Cardiac atrium fibroblast (primary cell): Measurements from ENCODE around the gene RRAD. TPM values are rescaled to one million over a fixed set of nuclear protein-coding genes. Genes with fewer than 3 reads are reported as not detected.

Experiments used
- total RNA-seq: library from RNA; depleted of rRNA; stranded (reverse); fragments of >200 nt; gene quantifications from 2 replicates; pipeline ENCODE4 v1.2.3, GENCODE V29; 2015

The RRAD gene
- 0.49 TPM in 1 of 2 replicates, not detected in the other for total RNA-seq

GRCh38 chr16:66925322-66925840, at the start of gene RRAD:
TSS of gene RRAD (minus strand) at chr16:66925535. CDS start at chr16:66925179, 356 bp downstream.

GRCh38 chr16:66961065-66961744, 35.9 kb upstream of the RRAD start, which contains the start of gene CES3:
TSS of gene CES3 (plus strand) at chr16:66961266. CDS start at chr16:66961308, 42 bp downstream.

GRCh38 chr16:66935314-66936011, 10.1 kb upstream of the RRAD start, which contains the start of gene CES2:
TSS of gene CES2 (plus strand) at chr16:66935516. CDS start at chr16:66935636, 120 bp downstream.

GRCh38 chr16:66934138-66934838, 9.0 kb upstream of the RRAD start, which contains the start of gene CIAO2B:
TSS of gene CIAO2B (minus strand) at chr16:66934402. CDS start at chr16:66934364, 38 bp downstream.

GRCh38 chr16:66918803-66919568, 6.3 kb downstream of the RRAD start, which contains the start of gene CDH16:
TSS of gene CDH16 (minus strand) at chr16:66918885. CDS start at chr16:66918065, 820 bp downstream.

GRCh38 chr16:66880288-66881013, 44.9 kb downstream of the RRAD start, which contains the start of gene PDP2:
TSS of gene PDP2 (plus strand) at chr16:66880515. CDS start at chr16:66884285, 3,770 bp downstream.

Other genes with a start within 250 kb of the RRAD start
- 10.2 and 10.5 TPM in 2 replicates for gene CMTM4, start 228.8 kb downstream of the RRAD start, total RNA-seq
- 75.5 and 84.9 TPM in 2 replicates for gene DYNC1LI2, start 173.9 kb downstream of the RRAD start, total RNA-seq
- gene TERB1, start 124.0 kb downstream of the RRAD start, total RNA-seq = not detected in 2 replicates
- gene NAE1, start 94.6 kb downstream of the RRAD start, total RNA-seq = 46.6 and 46.7 TPM in 2 replicates
- not detected in 2 replicates for gene CA7, start 81.1 kb downstream of the RRAD start, total RNA-seq
- 3.4 and 13.8 TPM in 2 replicates for gene PDP2, start 45.0 kb downstream of the RRAD start, total RNA-seq
- gene CDH16, start 6.7 kb downstream of the RRAD start, total RNA-seq = not detected in 2 replicates
- 94.9 and 95.1 TPM in 2 replicates for gene CIAO2B, start 8.9 kb upstream of the RRAD start, total RNA-seq
- 25.3 and 30.5 TPM in 2 replicates for gene CES2, start 10.0 kb upstream of the RRAD start, total RNA-seq
- under 0.01 TPM in 1 of 2 replicates, not detected in the other for gene CES3, start 35.7 kb upstream of the RRAD start, total RNA-seq
- gene CES4A, start 63.1 kb upstream of the RRAD start, total RNA-seq = 1.4 and 4.4 TPM in 2 replicates
- gene CBFB, start 103.6 kb upstream of the RRAD start, total RNA-seq = 35.7 and 36.1 TPM in 2 replicates
- gene PHAF1, start 184.4 kb upstream of the RRAD start, total RNA-seq = 11.6 and 13.3 TPM in 2 replicates
- 44.9 and 54.3 TPM in 2 replicates for gene B3GNT9, start 225.5 kb upstream of the RRAD start, total RNA-seq
- gene TRADD, start 234.4 kb upstream of the RRAD start, total RNA-seq = 26.9 and 33.2 TPM in 2 replicates
- 16.8 and 31.1 TPM in 2 replicates for gene FBXL8, start 234.4 kb upstream of the RRAD start, total RNA-seq
- gene HSF4, start 239.2 kb upstream of the RRAD start, total RNA-seq = 5.8 and 18.1 TPM in 2 replicates
- 37.5 and 51.4 TPM in 2 replicates for gene NOL3, start 245.0 kb upstream of the RRAD start, total RNA-seq